Adrenal gland (tissue), 12 donors: ENCODE measurements around the gene GDF7. TPM values are rescaled to one million over a fixed set of nuclear protein-coding genes. Genes with fewer than 3 reads are reported as not detected.

ENCODE experiments used
- DNase-seq, 7 donors: peaks; one replicate each; pipeline ENCODE4 v3.0.0-alpha.2; 2019 to 2020
- H3K27ac ChIP-seq, 5 donors: fragments of 200-600 bp; sonication (generic) in 4 of 5; 1 replicate in 3 of 5; 2 replicates in 2 of 5; pipeline versions ENCODE4 v1.5.1 to v1.8.0; 2016 to 2020; ENCODE audit warnings: mild to moderate bottlenecking in 1 of 5
- H3K27me3 ChIP-seq: fragments of 200-600 bp; 2 replicates; pipeline ENCODE4 v1.8.0; 2021
- H3K36me3 ChIP-seq, 2 donors: fragments of 200-600 bp; replicated peaks in 1 of 2; 1 replicate in 1 of 2; 2 replicates in 1 of 2; pipeline versions ENCODE4 v1.5.1 to v1.8.0; 2018 to 2022
- H3K4me1 ChIP-seq, 2 donors: fragments of 200-600 bp; replicated peaks in 1 of 2; 1 replicate in 1 of 2; 2 replicates in 1 of 2; pipeline versions ENCODE4 v1.5.1 to v1.8.0; 2018 to 2021
- H3K4me3 ChIP-seq, 4 donors: fragments of 200-600 bp; sonication (generic) in 3 of 4; one replicate each; pipeline ENCODE4 v1.5.1; 2016 to 2018
- H3K9me3 ChIP-seq, 3 donors: fragments of 200-600 bp; sonication (generic) in 1 of 3; replicated peaks in 1 of 3; 1 replicate in 2 of 3; 2 replicates in 1 of 3; pipeline versions ENCODE4 v1.5.1 to v1.8.0; 2016 to 2021
- CTCF ChIP-seq, 6 experiments: fragments of 450-650 bp in 4 of 6; fragments of 200-600 bp in 2 of 6; sonication (generic) in 1 of 6; IDR thresholded peaks; 1 replicate in 5 of 6; 2 replicates in 1 of 6; pipeline versions ENCODE4 v1.5.1 to v1.8.0; 2016 to 2021; ENCODE audit warnings: antibody characterized with exemption in 6 of 6, mild to moderate bottlenecking in 2 of 6, moderate library complexity in 1 of 6
- POLR2A ChIP-seq, 2 donors: fragments of 450-650 bp; IDR thresholded peaks; one replicate each; pipeline ENCODE4 v1.6.1; 2017; ENCODE audit warnings: antibody characterized with exemption in 2 of 2, mild to moderate bottlenecking in 2 of 2, moderate library complexity in 1 of 2
- WGBS, 4 donors: extraction: QIAGEN DNeasy Blood & Tissue Kit in 2 of 4; methylation state at CpG; one replicate each; pipeline versions ENCODE4 v1.1.5 to v1.1.7; 2013 to 2017; 5-methylcytosine and 5-hydroxymethylcytosine counted together
- intact Hi-C, 2 donors: fragments of 100-400 bp; cut with DNase I; formaldehyde crosslinking; loops; one replicate each; pipeline versions ENCODE4 v1.14.1 to v1.15.0; 2022 to 2023
- polyA plus RNA-seq, 3 donors: library from polyadenylated mRNA; stranded (reverse); fragments of 200-250 nt in 2 of 3; fragments of 350-450 nt in 1 of 3; fragmentation: Illumina TruSeq in 1 of 3; extraction: RNeasy Lipid Tissue Mini Kit (QIAGEN cat#74804) in 1 of 3; gene quantifications; one replicate each; pipeline ENCODE4 v1.2.3, GENCODE V29; 2013 to 2014
- total RNA-seq, 9 donors: library from RNA; depleted of rRNA in 4 of 9; stranded (reverse); fragments of >200 nt in 4 of 9; fragments of 120-200 nt in 1 of 9; fragmentation: NEBNext Ultra II Directional in 1 of 9; extraction: Animal tissue kit (Norgen Biotek cat#: 25700) in 1 of 9; gene quantifications; one replicate each; pipeline versions ENCODE4 v1.1.0 to v1.2.4, GENCODE V29; 2013 to 2023
- donor health status: healthy with polysubstance abuse.
- donor health status: Bipolar disorder and iron deficiency.
- donor health status: DM: yes; HTN: yes; CAD: no.
- donor health status: DM: no; HTN: no; CAD: no.
- donor health status: DM: no; HTN: no; CAD: no.
- donor health status: DM: yes; HTN: yes; CAD: no.

GDF7 gene
- total and polyA plus RNA-seq, 12 donors: 0.17 to 1.8 (median 0.46) TPM

GRCh38 chr2:20625491-20626391, 41.2 kb upstream of the GDF7 start:
- Histone ChIP-seq H3K9me3 (no peaks in the 10 kb centered on the region), H3K4me1 (peaks cover 8 to 26% of the 10 kb centered on the region in 2 donors), H3K27me3 (no peaks in the 10 kb centered on the region), H3K36me3 (peaks cover 0 to 28% of the 10 kb centered on the region in 2 donors), H3K27ac (peak overlapping the region in 2 of 5 donors; percentile 15 to 78), H3K4me3 (no peak overlapping the region)
- intact Hi-C loops: no loop called here
- peak in 3 of 7 donors; percentile 6 to 55 (median 20) for DNase-seq
- TF ChIP-seq CTCF (IDR thresholded peaks at IDR 0.05) (no peak), POLR2A (IDR thresholded peaks at IDR 0.05) (no peak)
- WGBS, 4 donors: 80 to 93% (median 89%) methylated on average over 15 to 19 of the region's 19 CpGs

DNA sequence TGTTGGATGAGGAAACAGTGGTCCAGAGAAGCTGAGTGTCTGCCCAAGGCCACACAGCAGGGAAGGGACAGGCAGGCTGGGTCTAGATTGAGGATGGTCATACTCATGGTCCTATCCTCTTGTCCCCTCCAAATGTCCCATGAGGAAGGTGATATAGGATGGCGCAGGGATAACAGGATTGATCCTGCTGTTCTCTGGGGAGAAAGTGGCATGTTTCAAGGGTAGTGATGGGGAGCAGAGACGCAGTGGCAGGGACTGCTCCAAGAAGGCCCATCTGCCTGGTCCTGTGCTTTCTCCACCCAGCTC, 40.6 kb upstream of the GDF7 start:
- peak overlapping the region in 1 of 5 donors; percentile 15 for H3K27ac ChIP-seq
- TF ChIP-seq POLR2A (IDR thresholded peaks at IDR 0.05) (no peak), CTCF (IDR thresholded peaks at IDR 0.05) (no peak)
- no peaks in the 10 kb centered on the region for H3K27me3 ChIP-seq
- 87 to 100% (median 97%) methylated on average over 2 of the region's 2 CpGs for WGBS, 4 donors
- H3K36me3 ChIP-seq: peaks cover 0 to 22% of the 10 kb centered on the region in 2 donors
- no peaks in the 10 kb centered on the region for H3K9me3 ChIP-seq
- intact Hi-C loops: no loop called here
- no peak for DNase-seq
- H3K4me1 ChIP-seq: peaks cover 8 to 26% of the 10 kb centered on the region in 2 donors
- no peak overlapping the region for H3K4me3 ChIP-seq

GRCh38 chr2:20626698-20627513, 40.0 kb upstream of the GDF7 start:
- intact Hi-C loops: no loop called here
- no peak for TF ChIP-seq POLR2A (IDR thresholded peaks at IDR 0.05)
- no peak for TF ChIP-seq CTCF (IDR thresholded peaks at IDR 0.05)

DNA sequence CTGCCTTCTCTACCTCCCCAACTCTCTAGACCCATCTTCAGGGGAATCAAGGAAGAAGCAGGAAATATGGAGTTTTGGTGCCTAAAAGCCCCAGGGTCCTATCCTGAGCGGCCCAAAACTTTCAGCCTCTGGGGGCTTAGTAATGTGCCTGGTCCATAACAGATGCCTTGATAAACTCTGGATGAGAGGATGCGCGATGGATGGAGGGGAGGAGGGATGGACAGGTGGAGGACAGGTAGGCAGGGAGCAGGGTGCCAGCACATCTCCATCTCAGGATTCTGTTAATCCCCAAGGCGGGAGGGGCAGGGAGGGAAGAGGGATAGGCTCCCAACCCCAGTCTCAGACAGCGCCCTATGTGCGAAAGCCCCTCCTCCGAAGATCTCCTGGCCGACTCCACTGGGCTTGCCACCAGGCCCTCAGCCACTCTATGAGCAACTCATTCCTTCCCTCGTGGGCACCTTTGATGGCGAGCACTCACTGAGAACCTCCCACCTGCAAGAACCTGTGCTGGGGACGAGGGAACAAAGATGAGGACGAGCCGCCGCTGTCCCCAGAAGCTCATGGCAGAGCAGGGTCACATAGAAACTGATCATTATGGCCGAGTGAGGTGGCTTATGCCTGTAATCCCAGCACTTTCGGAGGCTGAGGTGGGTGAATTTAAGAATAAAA, 39.1 kb upstream of the GDF7 start:
- peaks cover 7 to 20% of the 10 kb centered on the region in 2 donors for H3K4me1 ChIP-seq
- H3K4me3 ChIP-seq: no peak overlapping the region
- H3K27me3 ChIP-seq: no peaks in the 10 kb centered on the region
- peaks cover 0 to 10% of the 10 kb centered on the region in 2 donors for H3K36me3 ChIP-seq
- 83 to 92% (median 90%) methylated on average over 16 of the region's 16 CpGs for WGBS, 4 donors
- H3K9me3 ChIP-seq: no peaks in the 10 kb centered on the region
- intact Hi-C loops: no loop called here
- H3K27ac ChIP-seq: no peak overlapping the region
- DNase-seq: peak in 2 of 7 donors; percentile 4 to 5
- no peak for TF ChIP-seq CTCF (IDR thresholded peaks at IDR 0.05)
- TF ChIP-seq POLR2A (IDR thresholded peaks at IDR 0.05): no peak

More at GRCh38 chr2:20626698-20627513, 40.0 kb upstream of the GDF7 start:
- Histone ChIP-seq H3K4me3 (no peak overlapping the region), H3K27ac (peak overlapping the region in 1 of 5 donors; percentile 15), H3K9me3 (no peaks in the 10 kb centered on the region), H3K36me3 (peaks cover 0 to 19% of the 10 kb centered on the region in 2 donors), H3K4me1 (peaks cover 8 to 26% of the 10 kb centered on the region in 2 donors), H3K27me3 (no peaks in the 10 kb centered on the region)
- WGBS, 4 donors: 89 to 96% (median 94%) methylated on average over 14 to 20 of the region's 20 CpGs
- DNase-seq: peak in 1 of 7 donors; percentile 12
